ENCODE measurements around the gene KIF11. TPM values are rescaled to one million over a fixed set of nuclear protein-coding genes. Genes with fewer than 3 reads are reported as not detected.

KIF11 gene
- total RNA-seq (2022; extraction: Qiagen RNA extraction; ENCODE audit: low read depth): 23.7 to 46.9 TPM (median 35.8 TPM) in 5 replicates

GRCh38 chr10:92592761-92593618, at the start of gene KIF11:
KIF11 (plus strand) TSS chr10:92593130; CDS start chr10:92593376, 246 bp downstream.

GRCh38 chr10:92573798-92574547, 19.0 kb upstream of the KIF11 start, which contains the start of gene IDE:
IDE (minus strand) TSS chr10:92574093; CDS start chr10:92574019, 74 bp downstream.

GRCh38 chr10:92689663-92690210, 96.8 kb downstream of the KIF11 start, which contains the start of gene HHEX:
HHEX (plus strand) TSS chr10:92689955; CDS start chr10:92689987, 32 bp downstream.

Other genes with a start within 250 kb of the KIF11 start
- gene IDE, start 19.0 kb upstream of the KIF11 start, total RNA-seq (2022; extraction: Qiagen RNA extraction; ENCODE audit: low read depth): 19.2 to 26.3 TPM (median 24.5 TPM) in 5 replicates
- gene HHEX, start 96.8 kb downstream of the KIF11 start, total RNA-seq (2022; extraction: Qiagen RNA extraction; ENCODE audit: low read depth): 12.8 to 15.5 TPM (median 14.1 TPM) in 5 replicates

Measured in A549 treated with ZK216348 at 1 μM for 4 hours (cell line).